ENCODE measurements around the gene ACTL10.

The ACTL10 gene

GRCh38 chr20:33664085-33664761 is 2.5 kb upstream of the ACTL10 start:
- DNase-seq (ENCODE audit: low spot score): no peak

- no peak for DNase-seq (ENCODE audit: low spot score)
These were observed 2.0 kb upstream of the ACTL10 start for GRCh38 chr20:33664762-33665144.

DNA sequence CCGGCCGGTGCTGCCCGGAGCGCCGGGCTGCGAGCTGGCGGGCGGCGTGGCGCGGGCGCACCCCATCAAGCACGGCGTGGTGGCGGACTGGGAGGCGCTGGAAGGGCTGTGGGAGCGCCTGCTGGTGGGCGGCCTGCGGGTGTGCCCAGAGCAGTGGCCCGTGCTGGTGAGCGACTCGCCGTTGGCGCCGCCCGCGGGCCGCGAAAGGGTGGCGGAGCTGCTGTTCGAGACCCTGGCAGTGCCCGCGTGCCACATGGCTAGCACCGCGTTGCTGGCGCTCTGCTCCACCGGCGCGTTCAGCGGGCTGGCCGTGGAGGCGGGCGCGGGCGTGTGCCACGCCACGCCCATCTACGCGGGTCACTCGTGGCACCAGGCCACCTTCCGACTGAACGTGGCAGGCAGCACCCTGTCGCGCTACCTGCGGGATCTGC is 517 bp downstream of the ACTL10 start:
- peak; percentile 28 for DNase-seq (ENCODE audit: low spot score)

GRCh38 chr20:33667676-33668465 is 1.1 kb downstream of the ACTL10 start:
- peak; percentile 77 for DNase-seq (ENCODE audit: low spot score)

GRCh38 chr20:33668466-33669155 is 1.9 kb downstream of the ACTL10 start:
- DNase-seq (ENCODE audit: low spot score): no peak

- DNase-seq (ENCODE audit: low spot score): no peak
These were observed 2.5 kb downstream of the ACTL10 start for GRCh38 chr20:33669224-33669623.

- no peak for DNase-seq (ENCODE audit: low spot score)
These were observed 3.3 kb downstream of the ACTL10 start for GRCh38 chr20:33669873-33670640.

DNA sequence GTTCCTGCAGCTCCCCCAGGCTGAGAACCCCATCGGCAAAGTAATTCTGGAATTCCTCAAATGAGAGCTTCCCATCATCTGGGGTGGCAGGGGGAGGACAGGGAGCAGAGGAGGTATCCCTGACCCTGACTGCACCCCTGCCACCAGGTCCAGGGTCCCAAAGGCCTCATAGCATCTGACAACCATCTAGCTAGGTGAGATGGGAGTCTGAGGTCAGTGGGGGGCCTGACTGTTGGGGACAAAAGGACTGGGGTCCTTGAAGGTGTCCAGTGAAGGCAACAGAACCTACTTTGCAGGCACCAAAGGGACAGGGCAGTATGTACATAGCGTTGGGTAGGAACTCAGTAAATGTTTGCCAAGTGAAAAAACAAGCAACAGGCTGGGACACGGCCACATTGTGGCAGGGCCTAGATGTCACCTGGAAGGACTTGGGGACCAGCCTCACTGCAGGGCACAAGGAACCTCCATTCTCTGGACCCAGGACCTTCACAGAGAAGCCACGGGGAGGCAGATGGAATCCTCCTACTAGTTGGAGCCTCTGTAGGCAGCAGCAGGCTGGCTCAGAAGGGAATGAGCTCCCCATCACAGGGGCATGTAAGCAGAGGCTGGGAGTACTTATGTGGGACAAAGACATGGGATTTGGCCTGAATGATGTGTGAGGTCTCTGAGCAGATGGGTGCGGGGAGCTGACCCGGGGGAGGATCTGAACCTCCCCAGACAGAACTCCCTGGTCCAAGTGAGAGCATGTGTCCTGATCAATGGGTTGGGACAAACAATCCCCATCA is 4.2 kb downstream of the ACTL10 start:
- no peak for DNase-seq (ENCODE audit: low spot score)

GRCh38 chr20:33671573-33672288 is 5.0 kb downstream of the ACTL10 start:
- no peak for DNase-seq (ENCODE audit: low spot score)

DNA sequence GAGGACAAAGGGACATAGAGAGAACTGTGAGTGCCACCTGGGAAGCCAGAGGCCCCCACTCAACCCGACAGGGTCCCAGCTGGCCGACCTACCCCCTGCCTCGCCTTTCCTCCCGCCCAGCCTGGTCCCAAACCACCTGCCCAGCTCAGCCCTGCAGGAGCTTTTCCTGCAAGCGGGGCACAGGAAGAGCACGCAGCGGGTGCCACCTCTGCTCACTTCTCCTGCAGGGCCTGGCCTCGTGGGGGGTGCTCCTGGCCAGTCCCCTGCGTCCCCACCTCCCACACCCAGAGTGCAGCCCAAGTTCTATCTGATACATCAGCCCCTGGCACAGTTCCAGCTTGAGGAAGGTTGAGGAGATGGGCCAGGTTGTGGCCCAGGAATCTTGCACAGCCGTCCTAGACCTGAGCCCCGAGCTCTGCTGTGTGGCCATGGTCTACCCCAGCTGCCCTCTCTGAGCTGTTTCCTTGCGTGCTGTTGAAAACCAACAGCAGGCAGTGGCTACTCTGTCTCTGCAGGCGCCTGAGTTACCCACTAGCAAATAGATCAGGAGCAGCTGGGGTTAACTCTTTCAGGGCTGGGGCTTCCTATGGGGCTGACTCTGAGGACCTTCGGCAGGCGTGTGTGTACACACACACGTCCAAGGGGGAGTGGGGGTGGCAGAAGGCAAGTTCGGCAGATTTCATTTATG is 5.8 kb downstream of the ACTL10 start:
- no peak for DNase-seq (ENCODE audit: low spot score)

DNA sequence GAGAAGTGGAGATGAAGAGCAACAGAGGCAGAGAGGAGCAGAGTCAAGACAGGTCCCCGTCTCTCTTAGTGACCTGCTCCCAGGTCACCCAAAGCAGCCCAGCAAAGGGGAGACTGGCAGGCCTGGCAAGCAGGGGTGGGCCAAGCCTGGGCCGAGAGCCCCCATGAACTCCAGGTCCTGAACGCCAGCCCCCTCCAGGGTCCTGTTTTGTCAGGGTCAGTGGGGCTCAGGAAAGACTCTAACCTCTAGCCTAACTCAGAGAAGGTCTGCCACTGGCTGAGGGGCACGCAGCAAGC is 6.3 kb downstream of the ACTL10 start:
- no peak for DNase-seq (ENCODE audit: low spot score)

- no peak for DNase-seq (ENCODE audit: low spot score)
These were observed 6.9 kb downstream of the ACTL10 start for GRCh38 chr20:33673410-33674293.

DNA sequence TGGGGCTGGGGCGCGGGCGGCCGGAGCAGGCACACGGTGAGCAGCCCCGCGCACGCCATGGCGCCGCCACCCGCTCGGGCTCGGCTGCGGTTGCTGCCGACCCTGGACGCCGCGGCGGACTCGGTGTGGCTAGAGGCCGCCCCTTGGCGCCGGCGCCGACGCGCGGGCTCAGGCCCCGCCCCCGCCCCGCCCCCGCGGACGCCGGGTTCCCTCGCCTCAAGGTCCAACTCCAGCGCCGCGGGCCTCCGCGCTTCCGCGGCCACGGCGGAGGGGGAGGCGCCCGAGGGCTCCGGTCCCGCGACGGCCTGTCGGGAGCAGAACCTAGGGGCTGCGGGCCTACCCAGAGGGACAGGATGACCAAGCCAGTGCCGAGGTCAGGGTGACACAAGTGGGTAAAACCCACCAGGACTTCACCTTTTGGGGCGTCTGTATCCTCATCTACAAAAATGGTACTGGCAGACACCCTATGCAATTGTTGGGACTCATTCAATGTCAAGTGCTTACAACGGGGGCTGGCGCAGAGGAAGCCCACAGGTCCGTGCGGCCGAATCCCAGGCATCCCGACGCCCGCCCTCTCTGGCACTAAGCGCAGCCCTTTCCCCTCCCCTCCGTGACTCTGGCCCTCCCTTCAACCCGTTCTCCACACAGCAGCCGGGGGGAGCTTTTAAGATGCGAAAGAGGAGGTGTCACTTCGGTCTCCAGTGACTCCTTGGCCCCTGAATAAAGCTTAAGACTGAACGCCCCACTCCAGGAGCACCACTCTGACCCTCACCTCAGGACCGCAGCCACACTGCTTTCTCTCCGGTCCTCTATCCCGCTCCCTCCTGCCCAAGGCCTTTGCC is 7.8 kb downstream of the ACTL10 start, which contains the start of gene NECAB3:
Gene NECAB3 (minus strand): TSS at position 135 of the 842 bp plus-strand sequence. CDS start 76 bp downstream, at position 59.
- DNase-seq (ENCODE audit: low spot score): peak; percentile 49

DNA sequence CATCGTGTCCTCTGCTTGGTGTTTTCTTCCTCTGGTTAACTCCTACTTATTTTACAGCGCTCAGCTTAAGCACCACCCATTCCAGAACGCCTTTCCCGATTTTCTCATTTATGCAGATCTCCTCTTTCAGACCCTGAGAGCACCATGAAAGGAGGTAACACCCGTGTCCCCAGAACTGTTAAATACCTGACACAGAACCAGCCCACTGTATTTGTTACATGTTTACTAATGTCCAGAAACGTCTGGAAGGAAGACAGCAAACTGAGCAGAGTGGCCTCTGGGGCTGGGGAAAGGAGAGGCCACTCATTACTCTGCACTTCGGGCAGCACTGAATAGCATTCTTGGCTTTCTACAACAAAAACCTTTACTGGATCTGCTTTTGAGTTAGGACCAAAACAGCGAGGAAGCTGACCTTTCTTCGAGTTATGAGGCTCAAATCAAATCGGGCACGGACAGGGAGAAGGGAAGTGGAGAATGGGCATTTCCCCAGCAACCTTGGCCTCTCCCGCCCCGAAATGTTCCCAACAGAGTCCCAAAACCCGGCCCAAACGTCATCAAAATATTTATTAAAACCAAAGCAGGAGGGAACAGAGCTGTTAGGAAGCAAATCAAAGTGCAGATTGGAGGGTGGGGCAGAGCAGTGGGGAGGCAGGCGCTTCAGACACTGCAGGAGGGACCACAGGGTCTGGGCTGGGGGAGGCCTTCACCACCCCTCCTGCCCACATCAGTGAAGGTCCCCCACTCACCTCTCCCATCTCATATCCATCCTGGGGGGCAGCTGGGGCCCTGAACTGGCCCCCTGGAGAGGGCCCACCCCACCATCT is 8.6 kb downstream of the ACTL10 start:
- no peak for DNase-seq (ENCODE audit: low spot score)

DNA sequence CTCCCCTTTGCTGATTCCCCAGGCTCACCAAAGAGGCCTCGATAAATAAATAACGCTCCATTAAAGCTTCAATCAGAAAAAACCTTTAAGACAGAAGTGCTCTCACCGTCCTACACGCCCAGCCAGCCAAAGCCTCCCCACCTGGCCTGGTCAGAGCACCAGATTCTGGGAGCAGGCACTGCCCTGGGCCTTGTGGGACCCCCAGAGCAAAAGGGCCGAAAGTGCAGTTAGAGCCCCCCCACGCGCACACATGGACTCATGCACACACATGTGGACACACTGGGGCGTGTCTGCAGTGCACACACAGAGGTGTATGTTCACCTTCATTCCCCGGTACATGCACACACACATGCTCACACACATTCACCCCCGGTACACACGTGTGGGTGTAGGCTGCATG is 9.4 kb downstream of the ACTL10 start:
- DNase-seq (ENCODE audit: low spot score): no peak

- no peak for DNase-seq (ENCODE audit: low spot score)
These were observed 10.2 kb downstream of the ACTL10 start for GRCh38 chr20:33676652-33677645.

All from CD4-positive, alpha-beta T cell treated with Interleukin-2 at 100 ng/mL for 4 hours (primary cell).